Dedifferentiated amniotic fluid mesenchymal stem cell (primary cell): ENCODE results near the gene SLC35D3.
"Not testable (repeated sequence)": the region's sequence is repeated elsewhere in the genome, so short reads cannot be mapped to it uniquely, and the experiment has no call there.

ENCODE experiments used
- DNase-seq: peaks from one replicate; pipeline ENCODE4 v3.0.0-alpha.2; 2016; ENCODE audit errors: extremely low spot score

Gene SLC35D3

GRCh38 chr6:136921936-136922684 lies at the start of gene SLC35D3:
Gene SLC35D3, plus strand, starts transcription at chr6:136922301. Its CDS starts 128 bp downstream, at chr6:136922429.
- DNase-seq, result no peak

GRCh38 chr6:136873748-136874147 lies 48.4 kb upstream of the SLC35D3 start:
- DNase-seq, result no peak

GRCh38 chr6:136876469-136876868 lies 45.6 kb upstream of the SLC35D3 start:
- not testable (repeated sequence) for DNase-seq

- no peak for DNase-seq
Observed at GRCh38 chr6:136880748-136881460, 41.2 kb upstream of the SLC35D3 start.

- no peak for DNase-seq
Observed at GRCh38 chr6:136886091-136886490, 36.0 kb upstream of the SLC35D3 start.

GRCh38 chr6:136887953-136888352 lies 34.1 kb upstream of the SLC35D3 start:
- no peak for DNase-seq

GRCh38 chr6:136889271-136890193 lies 32.6 kb upstream of the SLC35D3 start:
- DNase-seq, result no peak

GRCh38 chr6:136890194-136890839 lies 31.8 kb upstream of the SLC35D3 start:
- no peak for DNase-seq

- no peak for DNase-seq
Observed at GRCh38 chr6:136890986-136891385, 31.1 kb upstream of the SLC35D3 start.

GRCh38 chr6:136893187-136893586 lies 28.9 kb upstream of the SLC35D3 start:
- no peak for DNase-seq

GRCh38 chr6:136895901-136896300 lies 26.2 kb upstream of the SLC35D3 start:
- no peak for DNase-seq

GRCh38 chr6:136897071-136897470 lies 25.0 kb upstream of the SLC35D3 start:
- no peak for DNase-seq

GRCh38 chr6:136901212-136901784 lies 20.8 kb upstream of the SLC35D3 start:
- no peak for DNase-seq

- not testable (repeated sequence) for DNase-seq
Observed at GRCh38 chr6:136904477-136904876, 17.6 kb upstream of the SLC35D3 start.

GRCh38 chr6:136914947-136915346 lies 7.2 kb upstream of the SLC35D3 start:
- no peak for DNase-seq

- DNase-seq, result no peak
Observed at GRCh38 chr6:136918706-136919105, 3.4 kb upstream of the SLC35D3 start.

- no peak for DNase-seq
Observed at GRCh38 chr6:136920216-136920615, 1.9 kb upstream of the SLC35D3 start.

- DNase-seq, result no peak
Observed at GRCh38 chr6:136920671-136921380, 1.3 kb upstream of the SLC35D3 start.

GRCh38 chr6:136921381-136921935 lies 643 bp upstream of the SLC35D3 start:
- DNase-seq, result no peak

- no peak for DNase-seq
Observed at GRCh38 chr6:136922685-136923006, 545 bp downstream of the SLC35D3 start.
